SU-DHL-6 (cell line): Measurements from ENCODE around the gene C1orf35.

Experiments used
- EZH2phosphoT487 ChIP-seq: fragments of 200-600 bp; sonication (generic), shearing (Covaris generic); conservative IDR thresholded peaks from 2 replicates; pipeline ENCODE4 v1.6.1; 2018; ENCODE audit warnings: mild to moderate bottlenecking, antibody characterized with exemption, low read length, moderate library complexity, mixed read lengths
- TF ChIP-seq, protein P1 (sequence below): fragments of 200-600 bp; sonication (generic); IDR thresholded peaks from one replicate; pipeline ENCODE4 v1.5.1; 2017; ENCODE audit warnings: antibody characterized with exemption, mild to moderate bottlenecking, low read length, moderate library complexity; ENCODE audit not compliant: insufficient read depth, poor library complexity, severe bottlenecking

- TF ChIP-seq, protein P1, sequence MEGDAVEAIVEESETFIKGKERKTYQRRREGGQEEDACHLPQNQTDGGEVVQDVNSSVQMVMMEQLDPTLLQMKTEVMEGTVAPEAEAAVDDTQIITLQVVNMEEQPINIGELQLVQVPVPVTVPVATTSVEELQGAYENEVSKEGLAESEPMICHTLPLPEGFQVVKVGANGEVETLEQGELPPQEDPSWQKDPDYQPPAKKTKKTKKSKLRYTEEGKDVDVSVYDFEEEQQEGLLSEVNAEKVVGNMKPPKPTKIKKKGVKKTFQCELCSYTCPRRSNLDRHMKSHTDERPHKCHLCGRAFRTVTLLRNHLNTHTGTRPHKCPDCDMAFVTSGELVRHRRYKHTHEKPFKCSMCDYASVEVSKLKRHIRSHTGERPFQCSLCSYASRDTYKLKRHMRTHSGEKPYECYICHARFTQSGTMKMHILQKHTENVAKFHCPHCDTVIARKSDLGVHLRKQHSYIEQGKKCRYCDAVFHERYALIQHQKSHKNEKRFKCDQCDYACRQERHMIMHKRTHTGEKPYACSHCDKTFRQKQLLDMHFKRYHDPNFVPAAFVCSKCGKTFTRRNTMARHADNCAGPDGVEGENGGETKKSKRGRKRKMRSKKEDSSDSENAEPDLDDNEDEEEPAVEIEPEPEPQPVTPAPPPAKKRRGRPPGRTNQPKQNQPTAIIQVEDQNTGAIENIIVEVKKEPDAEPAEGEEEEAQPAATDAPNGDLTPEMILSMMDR, result no peak
- no peak for TF ChIP-seq EZH2phosphoT487
Measured at GRCh38 chr1:228087771-228088251, 15.3 kb downstream of the C1orf35 start.
